ENCODE results near the gene TRIM66. TPM values are rescaled to one million over a fixed set of nuclear protein-coding genes. Genes with fewer than 3 reads are reported as not detected.

Gene TRIM66
- total and polyA plus RNA-seq, 2 donors (not counting 3 experiments of a cell fraction or from before 2014, with no cell fraction given), result 5.5 to 11.7 TPM

DNA sequence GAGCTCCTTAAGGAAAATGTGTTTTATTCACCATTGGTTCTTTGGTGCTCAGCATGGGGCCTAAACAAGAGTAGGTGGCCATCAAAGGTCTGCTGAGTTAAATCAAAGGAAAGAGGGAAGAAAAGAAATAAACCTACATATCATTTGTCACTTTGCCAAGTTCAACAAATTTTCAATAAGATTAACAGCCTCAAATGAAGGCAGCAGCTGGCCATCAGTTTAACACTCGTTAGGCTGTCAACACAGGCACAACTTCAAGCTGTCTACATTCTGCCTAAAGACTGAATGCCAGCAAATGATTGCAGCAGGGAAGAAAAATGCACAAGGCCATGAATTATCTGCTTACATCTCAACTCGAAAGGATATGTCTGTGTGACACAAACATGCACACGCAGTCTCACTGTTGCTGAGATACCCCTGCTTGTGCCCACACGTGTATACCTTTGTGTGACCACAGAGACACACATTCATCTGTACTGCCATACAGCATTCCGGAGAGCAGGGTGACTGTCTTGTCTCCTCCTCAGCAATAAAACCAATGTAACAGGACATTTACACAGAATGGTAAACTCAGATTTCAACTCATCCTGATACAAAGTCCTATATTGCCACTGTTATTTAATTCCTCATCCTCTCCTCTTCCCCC, 40.1 kb downstream of the TRIM66 start:
- no TSS peak for BruUV-seq (replicated peaks)
- FAIRE-seq, result no peak
- intact Hi-C loops (cut with micrococcal nuclease), result no loop called here
- Histone ChIP-seq H3K4me2 (ENCODE audit: insufficient read depth, low read length) (no peak overlapping the region), H3K27me3 (ENCODE audit: control insufficient read depth in 2 of 2, insufficient read depth in 2 of 2, low read length in 2 of 2) (no peaks in the 10 kb centered on the region), H3K79me2 (ENCODE audit: control insufficient read depth, insufficient read depth, low read length) (no peaks in the 10 kb centered on the region), H3K36me3 (ENCODE audit: control insufficient read depth in 2 of 2, extremely low read depth in 1 of 2, insufficient read depth in 2 of 2, low read length in 2 of 2) (peaks cover 0 to 15% of the 10 kb centered on the region in 2 experiments), H3K9ac (replicated peaks; ENCODE audit: extremely low read depth, insufficient read depth, low read length) (no peak overlapping the region), H3K27ac (ENCODE audit: insufficient read depth, low read depth, low read length) (no peak overlapping the region), H3K4me3 (replicated peaks in 1 of 3; ENCODE audit: insufficient read depth in 1 of 3, low read depth in 1 of 3, low read length in 3 of 3) (no peak overlapping the region), H3K9me3 (replicated peaks; ENCODE audit: control insufficient read depth, insufficient read depth, low read length) (no peaks in the 10 kb centered on the region), H4K20me1 (replicated peaks; ENCODE audit: control insufficient read depth, extremely low read depth, insufficient read depth, low read length) (no peaks in the 10 kb centered on the region), H2AFZ (ENCODE audit: low read depth, low read length) (no peak overlapping the region), H3K9me1 (replicated peaks; ENCODE audit: control insufficient read depth, extremely low read depth, insufficient read depth, low read length) (no peaks in the 10 kb centered on the region), H3K4me1 (ENCODE audit: control insufficient read depth, extremely low read depth, insufficient read depth, low read length) (no peaks in the 10 kb centered on the region)
- dilution Hi-C loops (cut with MboI; ENCODE audit: extremely low pct_ligation_motif_present, low sequenced_read_pairs), result no loop called here
- CTCF ChIA-PET, result no interaction called here
- TF ChIP-seq FOS (IDR thresholded peaks at IDR 0.05; ENCODE audit: borderline replicate concordance, insufficient read depth, low read length), result no peak
- TF ChIP-seq, protein P1, sequence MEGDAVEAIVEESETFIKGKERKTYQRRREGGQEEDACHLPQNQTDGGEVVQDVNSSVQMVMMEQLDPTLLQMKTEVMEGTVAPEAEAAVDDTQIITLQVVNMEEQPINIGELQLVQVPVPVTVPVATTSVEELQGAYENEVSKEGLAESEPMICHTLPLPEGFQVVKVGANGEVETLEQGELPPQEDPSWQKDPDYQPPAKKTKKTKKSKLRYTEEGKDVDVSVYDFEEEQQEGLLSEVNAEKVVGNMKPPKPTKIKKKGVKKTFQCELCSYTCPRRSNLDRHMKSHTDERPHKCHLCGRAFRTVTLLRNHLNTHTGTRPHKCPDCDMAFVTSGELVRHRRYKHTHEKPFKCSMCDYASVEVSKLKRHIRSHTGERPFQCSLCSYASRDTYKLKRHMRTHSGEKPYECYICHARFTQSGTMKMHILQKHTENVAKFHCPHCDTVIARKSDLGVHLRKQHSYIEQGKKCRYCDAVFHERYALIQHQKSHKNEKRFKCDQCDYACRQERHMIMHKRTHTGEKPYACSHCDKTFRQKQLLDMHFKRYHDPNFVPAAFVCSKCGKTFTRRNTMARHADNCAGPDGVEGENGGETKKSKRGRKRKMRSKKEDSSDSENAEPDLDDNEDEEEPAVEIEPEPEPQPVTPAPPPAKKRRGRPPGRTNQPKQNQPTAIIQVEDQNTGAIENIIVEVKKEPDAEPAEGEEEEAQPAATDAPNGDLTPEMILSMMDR (IDR thresholded peaks at IDR 0.05; ENCODE audit: extremely low read depth in 1 of 2, insufficient read depth in 1 of 2, low read depth in 1 of 2, low read length in 2 of 2), result no peak
- TF ChIP-seq JUN (IDR thresholded peaks at IDR 0.05; ENCODE audit: borderline replicate concordance, insufficient read depth, insufficient read length, low read depth), result no peak
- TF ChIP-seq, protein P2, sequence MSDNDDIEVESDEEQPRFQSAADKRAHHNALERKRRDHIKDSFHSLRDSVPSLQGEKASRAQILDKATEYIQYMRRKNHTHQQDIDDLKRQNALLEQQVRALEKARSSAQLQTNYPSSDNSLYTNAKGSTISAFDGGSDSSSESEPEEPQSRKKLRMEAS (IDR thresholded peaks at IDR 0.05; ENCODE audit: insufficient read depth, insufficient read length), result no peak
- TF ChIP-seq GATA2 (IDR thresholded peaks at IDR 0.05; ENCODE audit: insufficient read depth, insufficient read length, low read depth, low read length), result no peak
- TF ChIP-seq MYC (IDR thresholded peaks at IDR 0.05; ENCODE audit: low read depth, low read length), result no peak
- TF ChIP-seq POLR2A (IDR thresholded peaks at IDR 0.05; ENCODE audit: low read depth, low read length), result no peak
- POLR2A ChIA-PET, result no interaction called here
- peak; percentile 10 for DNase-seq (ENCODE audit: low read depth, low spot score)

All from endothelial cell of umbilical vein (primary cell).